Posterior cingulate gyrus (tissue), 11 donors: ENCODE data around the gene EZR.

Experiments
- DNase-seq, 10 donors: peaks; one replicate each; pipeline versions ENCODE4 v3.0.0 to v3.0.0-alpha.2; 2020 to 2021; ENCODE audit warnings: mixed read lengths in 3 of 10
- intact Hi-C: fragments of 100-400 bp; cut with DNase I; formaldehyde crosslinking; loops from one replicate; pipeline ENCODE4 v1.15.1; 2023

The EZR gene

GRCh38 chr6:158751224-158751623, 67.9 kb downstream of the EZR start:
- peak in 2 of 10 donors; percentile 13 to 15 for DNase-seq
- intact Hi-C loops: loop anchor here (10.0 kb wide), 1 partner anchor 64 kb away; the partner anchor contains the start of gene EZR

- no peak for DNase-seq
Measured at GRCh38 chr6:158744986-158745430, 74.2 kb downstream of the EZR start.

DNA sequence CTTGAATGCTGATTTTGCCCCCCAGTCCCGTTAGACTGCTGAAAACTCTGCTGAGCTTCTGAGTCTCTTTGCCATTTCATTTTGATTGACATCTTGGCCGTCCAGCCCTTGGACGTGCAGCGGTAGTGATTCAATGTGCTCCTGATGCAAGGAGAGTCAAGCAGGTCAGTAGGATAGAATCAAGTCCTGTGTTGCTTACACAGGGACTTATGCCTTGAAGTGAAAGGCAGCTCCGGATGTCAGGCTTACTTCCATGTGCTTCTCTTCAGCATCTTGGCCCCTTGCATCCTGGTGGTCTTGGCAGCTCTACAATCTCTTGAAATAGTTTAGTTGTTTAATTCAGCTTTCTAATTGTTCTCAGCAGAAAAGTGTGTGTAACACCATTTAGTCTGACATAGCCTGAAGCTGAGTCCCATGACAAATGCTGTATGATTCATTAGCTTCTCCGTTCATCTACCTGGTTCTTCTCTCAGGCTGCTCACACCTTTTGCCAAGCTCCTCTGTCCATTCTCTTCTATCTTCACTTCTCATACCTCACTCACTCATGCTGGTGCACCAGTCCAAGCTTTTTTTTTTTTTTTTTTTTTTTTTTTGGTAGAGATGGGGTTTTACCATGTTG, 76.0 kb downstream of the EZR start:
- DNase-seq: no peak
- intact Hi-C loops: no loop called here

More at GRCh38 chr6:158744986-158745430, 74.2 kb downstream of the EZR start:
- intact Hi-C loops: no loop called here

DNA sequence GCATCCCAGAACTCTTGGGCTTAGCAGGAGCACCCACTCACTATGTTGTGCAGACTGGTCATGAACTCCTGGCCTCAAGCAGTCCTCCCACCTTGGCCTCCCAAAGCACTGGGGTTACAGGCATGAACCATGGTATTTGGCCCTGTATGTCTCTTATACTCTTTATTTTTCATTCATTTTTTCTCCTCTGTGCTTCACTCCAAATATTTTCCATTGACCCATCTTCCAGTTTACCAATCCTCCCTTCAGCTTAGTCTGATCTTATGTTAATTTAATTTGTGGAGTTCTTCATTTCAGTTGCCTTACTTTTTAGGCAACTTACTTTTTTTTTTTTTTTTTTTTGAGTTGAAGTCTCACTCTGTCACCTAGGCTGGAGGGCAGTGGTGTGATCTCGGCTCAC, 79.5 kb downstream of the EZR start:
- intact Hi-C loops: no loop called here

GRCh38 chr6:158737710-158738615, 81.2 kb downstream of the EZR start:
- no peak for DNase-seq
- intact Hi-C loops: no loop called here

More for the DNA sequence above, 79.5 kb downstream of the EZR start:
- no peak for DNase-seq

DNA sequence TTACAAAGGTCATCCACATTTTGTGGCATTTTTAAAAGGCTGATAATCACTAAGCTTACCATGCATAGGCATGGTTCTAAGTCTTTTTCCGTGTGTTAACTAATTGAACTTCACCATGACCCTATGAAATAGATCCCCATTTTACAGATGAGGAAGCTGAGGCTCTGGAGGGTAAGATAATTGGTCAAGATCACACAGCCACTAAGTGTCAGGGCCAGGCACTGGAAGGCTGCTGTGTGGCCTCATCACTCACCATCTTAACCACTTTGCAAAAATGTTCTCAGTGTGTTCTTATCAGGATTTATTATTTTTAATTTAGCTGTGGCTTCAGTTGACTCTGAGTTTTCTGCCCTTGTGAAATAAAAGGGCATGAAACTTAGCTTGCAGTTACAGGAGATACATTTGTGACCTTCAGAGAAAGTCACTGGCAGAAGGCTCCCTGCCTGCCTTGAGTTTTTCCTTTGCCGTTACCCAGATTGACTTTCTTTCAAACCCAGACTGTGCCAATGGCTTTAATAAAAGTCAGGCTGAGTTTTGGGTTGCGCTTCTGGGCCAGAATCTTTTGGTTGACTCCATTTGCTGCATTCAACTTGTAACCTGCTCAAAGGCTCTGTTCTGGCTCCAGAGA, 82.0 kb downstream of the EZR start:
- DNase-seq: no peak
- intact Hi-C loops: no loop called here

DNA sequence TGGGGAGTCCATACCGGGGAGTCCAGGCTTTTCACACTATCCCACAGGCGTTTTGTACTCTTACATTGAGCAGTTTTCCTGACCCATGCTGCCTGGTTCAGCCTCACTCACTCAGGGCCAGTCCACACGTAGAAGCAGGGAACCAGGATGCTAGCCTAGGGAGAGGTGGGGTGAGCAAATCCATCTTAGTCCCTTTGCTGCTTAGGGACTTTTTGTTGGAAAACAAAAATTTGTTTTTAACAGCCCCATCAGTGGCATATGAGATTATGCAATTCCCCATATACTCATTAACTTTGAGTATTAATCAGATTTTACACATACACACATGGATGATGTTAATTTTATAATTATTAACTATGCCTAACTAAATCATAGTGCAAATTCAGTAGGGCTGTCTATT, 84.2 kb downstream of the EZR start:
- intact Hi-C loops: no loop called here
- DNase-seq: no peak

DNA sequence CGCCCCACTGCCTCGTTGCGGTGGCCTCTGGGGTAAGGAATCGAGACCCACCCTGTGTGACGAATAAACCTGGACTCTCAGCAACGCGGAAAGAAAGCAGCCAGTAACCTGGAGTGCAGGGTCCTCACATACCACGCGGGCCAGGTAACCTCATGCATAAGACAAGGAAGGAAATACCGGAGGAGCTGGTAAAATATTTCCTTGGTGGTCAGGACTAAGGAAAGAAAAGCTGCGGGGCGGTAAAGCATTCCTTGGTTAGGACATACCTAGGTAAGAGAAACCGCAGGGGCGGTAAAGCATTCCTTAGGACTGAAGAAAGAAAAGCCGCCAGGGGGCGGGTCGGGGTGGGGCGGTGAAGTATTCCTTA, 88.6 kb downstream of the EZR start:
- intact Hi-C loops: no loop called here
- no peak for DNase-seq

GRCh38 chr6:158729906-158730540, 89.1 kb downstream of the EZR start:
- intact Hi-C loops: no loop called here
- no peak for DNase-seq

GRCh38 chr6:158725704-158726103, 93.5 kb downstream of the EZR start:
- intact Hi-C loops: no loop called here
- DNase-seq: no peak

- DNase-seq: no peak
- intact Hi-C loops: no loop called here
Measured at GRCh38 chr6:158722176-158722729, 96.9 kb downstream of the EZR start.

GRCh38 chr6:158718461-158719046, 100.6 kb downstream of the EZR start:
- intact Hi-C loops: loop anchor here (5.0 kb wide), 1 partner anchor 94 kb away; no protein-coding TSS in a partner anchor
- DNase-seq: peak in 1 of 10 donors; percentile 37

- intact Hi-C loops: loop anchor here (5.0 kb wide), 1 partner anchor 95 kb away; no protein-coding TSS in a partner anchor
- no peak for DNase-seq
Measured at GRCh38 chr6:158717341-158718330, 101.5 kb downstream of the EZR start.
